Tibial nerve (tissue), 4 donors: ENCODE results near the gene SEPTIN11.

Experiments used
- EP300 ChIP-seq, 2 donors: sonication (generic); formaldehyde crosslinking; IDR thresholded peaks; one replicate each; pipeline ENCODE4 v1.6.1; 2017; ENCODE audit warnings: antibody characterized with exemption in 2 of 2, mild to moderate bottlenecking in 1 of 2
- POLR2A ChIP-seq, 2 donors: fragments of 450-650 bp; IDR thresholded peaks; one replicate each; pipeline ENCODE4 v1.6.1; 2017; ENCODE audit warnings: antibody characterized with exemption in 2 of 2, mild to moderate bottlenecking in 2 of 2, moderate library complexity in 2 of 2
- TF ChIP-seq, protein P1 (sequence below), 5 experiments: fragments of 200-600 bp in 3 of 5; fragments of 450-650 bp in 2 of 5; sonication (generic) in 3 of 5; IDR thresholded peaks; one replicate each; pipeline ENCODE4 v1.5.1; 2016 to 2019; ENCODE audit warnings: antibody characterized with exemption in 5 of 5, mild to moderate bottlenecking in 3 of 5, moderate library complexity in 2 of 5

DNA sequence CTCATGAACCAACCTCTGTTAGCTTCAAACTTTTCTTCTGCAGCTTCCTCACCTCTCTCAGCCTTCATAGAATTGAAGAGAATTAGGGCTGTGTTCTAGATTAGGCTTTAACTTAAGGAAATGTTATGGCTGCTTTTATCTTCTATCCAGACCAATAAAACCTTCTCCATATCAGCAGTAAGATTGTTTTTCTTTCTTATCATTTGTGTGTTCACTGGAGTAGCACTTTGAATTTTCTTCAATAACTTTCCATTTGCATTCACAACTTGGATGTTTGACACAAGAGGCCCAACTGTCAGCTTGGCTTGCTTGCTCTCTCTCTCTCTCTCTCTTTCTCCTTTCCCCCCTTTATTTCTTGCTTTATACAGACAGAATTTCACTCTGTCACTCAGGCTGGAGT, 28.8 kb upstream of the SEPTIN11 start:
- TF ChIP-seq POLR2A (IDR thresholded peaks at IDR 0.05) (no peak), EP300 (IDR thresholded peaks at IDR 0.05) (no peak)
- TF ChIP-seq, protein P1, sequence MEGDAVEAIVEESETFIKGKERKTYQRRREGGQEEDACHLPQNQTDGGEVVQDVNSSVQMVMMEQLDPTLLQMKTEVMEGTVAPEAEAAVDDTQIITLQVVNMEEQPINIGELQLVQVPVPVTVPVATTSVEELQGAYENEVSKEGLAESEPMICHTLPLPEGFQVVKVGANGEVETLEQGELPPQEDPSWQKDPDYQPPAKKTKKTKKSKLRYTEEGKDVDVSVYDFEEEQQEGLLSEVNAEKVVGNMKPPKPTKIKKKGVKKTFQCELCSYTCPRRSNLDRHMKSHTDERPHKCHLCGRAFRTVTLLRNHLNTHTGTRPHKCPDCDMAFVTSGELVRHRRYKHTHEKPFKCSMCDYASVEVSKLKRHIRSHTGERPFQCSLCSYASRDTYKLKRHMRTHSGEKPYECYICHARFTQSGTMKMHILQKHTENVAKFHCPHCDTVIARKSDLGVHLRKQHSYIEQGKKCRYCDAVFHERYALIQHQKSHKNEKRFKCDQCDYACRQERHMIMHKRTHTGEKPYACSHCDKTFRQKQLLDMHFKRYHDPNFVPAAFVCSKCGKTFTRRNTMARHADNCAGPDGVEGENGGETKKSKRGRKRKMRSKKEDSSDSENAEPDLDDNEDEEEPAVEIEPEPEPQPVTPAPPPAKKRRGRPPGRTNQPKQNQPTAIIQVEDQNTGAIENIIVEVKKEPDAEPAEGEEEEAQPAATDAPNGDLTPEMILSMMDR (IDR thresholded peaks at IDR 0.05) = no peak
